HEK293T (cell line): ENCODE data around the gene HTT-AS.

Experiments
- CTCF ChIA-PET: fragments of 350-600 bp; formaldehyde crosslinking; extraction: SDS; loops from one replicate; lab custom pipeline; 2021; ENCODE audit warnings: antibody characterized with exemption, inconsistent platforms; lab: Yijun Ruan, JAX
- POLR2A ChIA-PET: fragments of 350-600 bp; formaldehyde crosslinking; extraction: SDS; loops from one replicate; lab custom pipeline; 2020; ENCODE audit warnings: antibody characterized with exemption, inconsistent platforms; lab: Yijun Ruan, JAX
- DNase-seq: peaks from one replicate; pipeline ENCODE4 v3.0.0; 2012; ENCODE audit warnings: mixed read lengths; ENCODE audit errors: extremely low spot score
- ARNT ChIP-seq: fragments of 450-650 bp; IDR thresholded peaks from 2 replicates; pipeline ENCODE4 v1.6.1; 2017; ENCODE audit warnings: mild to moderate bottlenecking
- BHLHE40 ChIP-seq: fragments of 450-650 bp; IDR thresholded peaks from 2 replicates; pipeline ENCODE4 v1.6.1; 2016; ENCODE audit warnings: mild to moderate bottlenecking, moderate library complexity, borderline replicate concordance
- ELF4 ChIP-seq: fragments of 450-650 bp; IDR thresholded peaks from 2 replicates; pipeline ENCODE4 v1.6.1; 2017; ENCODE audit warnings: antibody characterized with exemption
- FOXA1 ChIP-seq: fragments of 450-650 bp; IDR thresholded peaks from 2 replicates; pipeline ENCODE4 v1.6.1; 2016; ENCODE audit warnings: mild to moderate bottlenecking
- FOXK2 ChIP-seq: fragments of 450-650 bp; IDR thresholded peaks from 2 replicates; pipeline ENCODE4 v1.6.1; 2016; ENCODE audit warnings: mild to moderate bottlenecking
- FOXM1 ChIP-seq: fragments of 450-650 bp; IDR thresholded peaks from 2 replicates; pipeline ENCODE4 v1.6.1; 2017; ENCODE audit warnings: mild to moderate bottlenecking, borderline replicate concordance
- HDGF ChIP-seq: fragments of 450-650 bp; IDR thresholded peaks from 2 replicates; pipeline ENCODE4 v1.6.1; 2017; ENCODE audit warnings: antibody characterized with exemption, borderline replicate concordance
- L3MBTL2 ChIP-seq: fragments of 450-650 bp; conservative IDR thresholded peaks from 2 replicates; pipeline ENCODE4 v1.6.1; 2016; ENCODE audit warnings: mild to moderate bottlenecking
- LEF1 ChIP-seq: fragments of 450-650 bp; IDR thresholded peaks from 2 replicates; pipeline ENCODE4 v1.6.1; 2017; ENCODE audit warnings: mild to moderate bottlenecking, borderline replicate concordance
- NFRKB ChIP-seq: fragments of 450-650 bp; IDR thresholded peaks from 2 replicates; pipeline ENCODE4 v1.6.1; 2016; ENCODE audit warnings: mild to moderate bottlenecking, moderate library complexity
- SP1 ChIP-seq: fragments of 450-650 bp; IDR thresholded peaks from 2 replicates; pipeline ENCODE4 v1.6.1; 2017
- SUZ12 ChIP-seq: fragments of 450-650 bp; IDR thresholded peaks from 2 replicates; pipeline ENCODE4 v1.6.1; 2016; ENCODE audit warnings: mild to moderate bottlenecking
- TARDBP ChIP-seq: fragments of 450-650 bp; IDR thresholded peaks from 2 replicates; pipeline ENCODE4 v1.6.1; 2016
- ZNF384 ChIP-seq: fragments of 450-650 bp; IDR thresholded peaks from 2 replicates; pipeline ENCODE4 v1.6.1; 2016
- TF ChIP-seq, protein P1 (sequence below): fragments of 450-650 bp; IDR thresholded peaks from 2 replicates; pipeline ENCODE4 v1.6.1; 2016

Gene HTT-AS

DNA sequence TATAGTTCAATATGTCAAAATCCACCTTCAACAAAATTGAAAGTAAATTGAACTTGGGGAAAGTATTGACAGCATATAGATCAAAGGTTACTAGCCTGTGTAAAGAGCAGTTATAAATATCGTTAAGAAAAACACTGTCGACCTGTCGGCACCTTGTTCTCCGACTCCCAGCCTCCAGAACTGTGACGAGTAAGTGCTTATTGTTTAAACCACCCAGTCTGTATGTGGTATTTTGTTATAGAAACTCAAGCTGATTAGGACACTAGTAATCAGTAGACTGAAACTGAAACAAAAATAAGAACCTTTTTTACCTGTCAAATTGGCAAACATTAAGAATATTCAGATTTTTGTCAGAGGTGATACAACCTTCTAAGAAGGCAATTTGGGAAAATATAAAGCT lies 17.1 kb upstream of the HTT-AS start:
- ChIA-PET POLR2A (no interaction called here), CTCF (no interaction called here)
- TF ChIP-seq SUZ12, result no peak
- no peak for TF ChIP-seq ARNT
- no peak for DNase-seq

DNA sequence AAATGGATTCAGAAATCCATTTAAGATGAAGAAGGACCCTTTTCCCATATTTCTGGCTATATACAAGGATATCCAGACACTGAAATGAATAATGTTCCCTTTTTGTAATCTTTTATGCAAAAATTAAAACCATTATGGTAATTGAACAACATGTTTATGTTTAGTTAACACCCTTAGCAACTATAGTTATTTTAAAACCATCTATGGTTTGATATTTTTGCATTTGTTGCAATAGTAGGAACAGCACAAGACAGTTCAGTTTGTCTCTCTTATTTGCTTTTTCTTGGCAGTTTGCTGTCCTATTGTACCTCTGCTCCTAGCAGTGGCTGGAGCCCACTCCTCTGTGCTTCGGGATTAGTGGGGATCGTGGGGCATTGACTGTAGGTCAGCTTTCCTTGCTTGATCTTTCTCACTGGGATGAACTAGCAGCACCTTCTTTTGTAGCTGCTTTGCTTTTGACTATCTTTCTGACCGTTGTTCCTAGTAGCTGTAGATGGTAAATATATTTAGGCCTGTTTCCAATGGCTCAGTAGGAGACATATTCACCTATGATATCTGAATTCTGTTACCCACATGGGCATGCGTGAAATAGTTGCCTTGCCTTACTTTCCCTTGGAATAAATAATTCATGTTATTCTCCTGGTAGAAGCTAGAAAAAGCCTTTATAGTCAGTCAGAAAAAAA lies 12.9 kb upstream of the HTT-AS start:
- POLR2A ChIA-PET, result no interaction called here
- CTCF ChIA-PET, result no interaction called here
- TF ChIP-seq L3MBTL2, result no peak
- no peak for TF ChIP-seq ZNF384
- no peak for TF ChIP-seq SP1
- DNase-seq, result no peak

DNA sequence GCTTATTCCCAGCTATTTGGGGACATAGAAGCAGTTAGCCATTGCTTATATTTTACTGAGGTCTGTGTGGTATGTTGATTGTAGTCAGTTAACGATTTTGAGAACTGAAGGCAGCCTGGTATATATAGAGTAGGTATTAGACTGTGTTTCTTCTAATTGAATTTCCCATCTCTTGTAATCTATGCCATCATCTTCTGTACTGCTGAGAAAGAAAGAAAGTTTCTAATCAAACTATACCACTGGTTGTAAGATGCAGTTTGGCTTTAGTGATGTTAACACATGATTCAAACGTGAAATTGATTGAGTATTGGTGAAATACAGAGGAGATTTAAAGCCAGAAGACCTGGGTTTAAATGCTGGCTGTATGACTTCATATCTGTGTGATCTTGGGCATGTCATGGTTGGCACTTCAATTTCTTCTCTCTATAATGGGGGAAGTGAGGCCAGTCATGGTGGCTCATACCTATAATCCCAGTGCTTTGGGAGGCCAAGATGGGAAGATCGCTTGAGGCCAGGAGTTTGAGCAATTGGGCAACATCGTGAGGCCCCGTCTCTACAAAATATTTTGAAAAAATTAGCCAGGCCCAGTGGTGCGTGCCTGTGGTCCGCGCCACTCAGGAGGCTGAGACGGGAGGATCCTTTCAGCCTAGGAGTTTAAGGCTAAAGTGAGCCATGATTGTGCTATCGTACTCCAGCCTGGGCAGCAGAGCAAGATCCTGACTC lies 11.8 kb upstream of the HTT-AS start:
- TF ChIP-seq TARDBP, result no peak
- TF ChIP-seq FOXA1, result no peak
- TF ChIP-seq, protein P1, sequence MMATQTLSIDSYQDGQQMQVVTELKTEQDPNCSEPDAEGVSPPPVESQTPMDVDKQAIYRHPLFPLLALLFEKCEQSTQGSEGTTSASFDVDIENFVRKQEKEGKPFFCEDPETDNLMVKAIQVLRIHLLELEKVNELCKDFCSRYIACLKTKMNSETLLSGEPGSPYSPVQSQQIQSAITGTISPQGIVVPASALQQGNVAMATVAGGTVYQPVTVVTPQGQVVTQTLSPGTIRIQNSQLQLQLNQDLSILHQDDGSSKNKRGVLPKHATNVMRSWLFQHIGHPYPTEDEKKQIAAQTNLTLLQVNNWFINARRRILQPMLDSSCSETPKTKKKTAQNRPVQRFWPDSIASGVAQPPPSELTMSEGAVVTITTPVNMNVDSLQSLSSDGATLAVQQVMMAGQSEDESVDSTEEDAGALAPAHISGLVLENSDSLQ, result no peak
- no peak for TF ChIP-seq ARNT
- TF ChIP-seq ZNF384, result no peak
- TF ChIP-seq LEF1, result no peak
- no peak for TF ChIP-seq BHLHE40
- TF ChIP-seq FOXM1, result no peak
- no peak for TF ChIP-seq SUZ12
- no peak for TF ChIP-seq FOXK2
- TF ChIP-seq NFRKB, result no peak
- no peak for TF ChIP-seq L3MBTL2
- TF ChIP-seq ELF4, result no peak
- DNase-seq, result no peak
- POLR2A ChIA-PET, result no interaction called here
- CTCF ChIA-PET, result no interaction called here

DNA sequence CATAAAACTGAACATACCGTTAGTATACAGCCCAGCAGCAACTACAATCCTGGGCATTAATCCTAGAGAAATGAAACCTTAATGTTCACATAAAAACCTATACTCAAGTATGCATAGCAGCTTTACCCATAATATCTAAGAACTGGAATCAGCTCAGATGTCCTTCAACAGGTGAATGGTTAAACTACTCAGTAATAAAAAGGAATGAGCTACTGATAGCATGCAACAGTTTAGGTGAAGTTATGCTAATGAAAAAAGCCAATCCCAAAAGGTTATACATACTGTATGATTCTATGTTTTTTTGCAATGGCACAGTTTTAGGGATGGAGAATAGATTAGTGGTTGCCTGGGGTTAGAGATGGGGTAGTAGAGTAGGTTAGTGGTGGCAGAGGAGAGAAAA lies 9.4 kb upstream of the HTT-AS start:
- TF ChIP-seq BHLHE40 (no peak), TARDBP (no peak), HDGF (no peak), FOXK2 (no peak), SUZ12 (no peak), FOXA1 (no peak), FOXM1 (no peak)
- TF ChIP-seq, protein P1, result no peak
- DNase-seq, result no peak
- ChIA-PET CTCF (no interaction called here), POLR2A (interaction anchor here (1.3 kb wide), 1 partner anchor 9 kb away, joined by 4 read pairs; the partner anchor contains the start of gene HTT)

DNA sequence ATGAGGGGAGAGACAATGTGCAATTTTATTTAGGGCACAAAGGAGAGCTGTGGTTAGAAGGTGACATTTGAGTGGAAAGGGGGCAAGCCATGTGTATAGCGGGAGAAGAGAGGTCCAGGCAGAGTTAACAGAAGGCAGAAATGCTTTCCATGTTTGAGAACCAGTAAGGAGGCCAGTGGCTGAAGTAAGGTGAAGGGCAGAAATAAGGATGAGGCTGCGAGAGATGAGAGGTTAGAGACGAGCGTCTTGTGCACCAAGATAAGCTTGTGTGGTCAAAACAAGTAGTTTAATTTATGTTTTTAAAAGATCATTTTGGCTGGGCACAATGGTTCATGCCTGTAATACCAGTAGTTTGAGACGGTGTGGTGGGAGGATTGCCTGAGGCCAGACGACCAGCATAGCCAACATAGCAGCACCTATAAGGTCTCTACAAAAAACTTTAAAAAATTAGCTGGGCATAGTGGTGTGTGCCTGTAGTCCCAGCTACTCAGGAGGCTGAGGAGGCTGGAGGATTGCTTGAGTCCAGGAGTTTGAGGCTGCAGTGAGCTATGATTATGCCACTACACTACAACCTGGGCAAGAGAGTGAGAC lies 8.7 kb upstream of the HTT-AS start:
- POLR2A ChIA-PET, result interaction anchor here (1.3 kb wide), 1 partner anchor 8 kb away, joined by 4 read pairs; the partner anchor contains the start of gene HTT
- DNase-seq, result no peak
- CTCF ChIA-PET, result no interaction called here
- TF ChIP-seq TARDBP, result no peak
- no peak for TF ChIP-seq SUZ12
- TF ChIP-seq NFRKB, result no peak
- no peak for TF ChIP-seq HDGF
- TF ChIP-seq, protein P1, result no peak
- TF ChIP-seq ARNT, result no peak

DNA sequence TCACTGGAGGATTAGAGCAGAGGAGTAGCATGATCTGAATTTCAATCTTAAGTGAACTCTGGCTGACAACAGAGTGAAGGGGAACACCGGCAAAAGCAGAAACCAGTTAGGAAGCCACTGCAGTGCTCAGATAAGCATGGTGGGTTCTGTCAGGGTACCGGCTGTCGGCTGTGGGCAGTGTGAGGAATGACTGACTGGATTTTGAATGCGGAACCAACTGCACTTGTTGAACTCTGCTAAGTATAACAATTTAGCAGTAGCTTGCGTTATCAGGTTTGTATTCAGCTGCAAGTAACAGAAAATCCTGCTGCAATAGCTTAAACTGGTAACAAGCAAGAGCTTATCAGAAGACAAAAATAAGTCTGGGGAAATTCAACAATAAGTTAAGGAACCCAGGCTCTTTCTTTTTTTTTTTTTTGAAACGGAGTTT lies 5.4 kb upstream of the HTT-AS start:
- POLR2A ChIA-PET, result no interaction called here
- TF ChIP-seq SP1 (no peak), HDGF (no peak), SUZ12 (no peak), FOXM1 (no peak), ARNT (no peak)
- CTCF ChIA-PET, result no interaction called here
- DNase-seq, result no peak

DNA sequence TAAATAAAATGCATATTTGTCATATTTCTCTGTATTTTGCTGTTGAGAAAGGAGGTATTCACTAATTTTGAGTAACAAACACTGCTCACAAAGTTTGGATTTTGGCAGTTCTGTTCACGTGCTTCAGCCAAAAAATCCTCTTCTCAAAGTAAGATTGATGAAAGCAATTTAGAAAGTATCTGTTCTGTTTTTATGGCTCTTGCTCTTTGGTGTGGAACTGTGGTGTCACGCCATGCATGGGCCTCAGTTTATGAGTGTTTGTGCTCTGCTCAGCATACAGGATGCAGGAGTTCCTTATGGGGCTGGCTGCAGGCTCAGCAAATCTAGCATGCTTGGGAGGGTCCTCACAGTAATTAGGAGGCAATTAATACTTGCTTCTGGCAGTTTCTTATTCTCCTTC lies 3.5 kb upstream of the HTT-AS start:
- POLR2A ChIA-PET, result no interaction called here
- DNase-seq, result no peak
- TF ChIP-seq HDGF (no peak), ARNT (no peak), L3MBTL2 (no peak), FOXM1 (no peak), FOXA1 (no peak), LEF1 (no peak), ZNF384 (no peak), SP1 (no peak), FOXK2 (no peak), TARDBP (no peak), SUZ12 (no peak), ELF4 (no peak), NFRKB (no peak), BHLHE40 (no peak)
- TF ChIP-seq, protein P1, result no peak
- CTCF ChIA-PET, result no interaction called here
